ENCODE measurements around the gene NTNG2. TPM values are rescaled to one million over a fixed set of nuclear protein-coding genes. Genes with fewer than 3 reads are reported as not detected.

Gene NTNG2
- total and polyA plus RNA-seq, 9 of the 15 experiments (the other 6 are each of a cell fraction or from before 2014, with no cell fraction given), result 0.01 to 0.11 (median 0.09) TPM; not detected in 6

- TF ChIP-seq CTCFL (IDR thresholded peaks at IDR 0.05; ENCODE audit: borderline replicate concordance, insufficient read depth, low read depth, low read length, poor library complexity, severe bottlenecking), result peak; percentile 25
- no peak for TF ChIP-seq ZNF140 (CRISPR knock-in tag; IDR thresholded peaks at IDR 0.05)
- no peak for TF ChIP-seq IRF9 (tag; IDR thresholded peaks at IDR 0.05)
- TF ChIP-seq CREM (IDR thresholded peaks at IDR 0.05; ENCODE audit: low read depth), result no peak
- no peak for TF ChIP-seq PHTF2 (CRISPR knock-in tag; IDR thresholded peaks at IDR 0.05)
- no peak for TF ChIP-seq HNRNPUL1 (IDR thresholded peaks at IDR 0.05; ENCODE audit: low read length)
- peak; percentile 25 to 44; a peak in 2 of 4 replicates for TF ChIP-seq RAD21 (CRISPR knock-in tag; conservative IDR thresholded peaks at IDR 0.05 in 1 of 2, IDR thresholded peaks at IDR 0.05 in 1 of 2)
- peak; percentile 25; the same call in 1 of the 2 replicates for TF ChIP-seq DEAF1 (CRISPR knock-in tag; IDR thresholded peaks at IDR 0.05)
- TF ChIP-seq ZFP30 (CRISPR knock-in tag; IDR thresholded peaks at IDR 0.05; ENCODE audit: borderline replicate concordance), result no peak
- TF ChIP-seq TBP (optimal IDR thresholded peaks at IDR 0.05; ENCODE audit: low read depth, low read length), result no peak
- no peak for TF ChIP-seq TAF7 (tag; IDR thresholded peaks at IDR 0.05)
- no peak for TF ChIP-seq USF2 (CRISPR knock-in tag; IDR thresholded peaks at IDR 0.05)
- TF ChIP-seq SMC3 (conservative IDR thresholded peaks at IDR 0.05; ENCODE audit: insufficient read depth, low read depth, low read length), result peak; percentile 59
- TF ChIP-seq VEZF1 (CRISPR knock-in tag; IDR thresholded peaks at IDR 0.05), result no peak
- no peak for TF ChIP-seq PCBP1 (IDR thresholded peaks at IDR 0.05; ENCODE audit: low read depth, low read length, poor library complexity, severe bottlenecking)
- no peak for TF ChIP-seq ZNF280A (IDR thresholded peaks at IDR 0.05; ENCODE audit: low read depth, partially characterized antibody)
- no peak for TF ChIP-seq ZNF586 (CRISPR knock-in tag; conservative IDR thresholded peaks at IDR 0.05)
Measured at GRCh38 chr9:132268725-132269352, 107.0 kb downstream of the NTNG2 start (continued).
